Measurements from ENCODE around the gene MNX1. TPM values are rescaled to one million over a fixed set of nuclear protein-coding genes. Genes with fewer than 3 reads are reported as not detected.

The MNX1 gene
- total RNA-seq, 2 donors from 2014 or later, result not detected

- Histone ChIP-seq H3K4me1 (peaks cover 0 to 40% of the 10 kb centered on the region in 2 donors), H3K9me3 (no peaks in the 10 kb centered on the region), H3K4me3 (peak overlapping the region; percentile 5 to 48), H3K36me3 (no peaks in the 10 kb centered on the region), H3K27ac (no peak overlapping the region), H3K27me3 (peaks cover 30 to 54% of the 10 kb centered on the region in 2 donors)
- no peak for TF ChIP-seq CTCF (IDR thresholded peaks at IDR 0.05)
- DNase-seq (ENCODE audit: low spot score), result no peak
Observed at GRCh38 chr7:156999958-157000726, 10.3 kb downstream of the MNX1 start.

GRCh38 chr7:156998988-156999957 is 11.2 kb downstream of the MNX1 start:
- Histone ChIP-seq H3K36me3 (no peaks in the 10 kb centered on the region), H3K27ac (no peak overlapping the region), H3K4me3 (peak overlapping the region; percentile 5 to 48), H3K27me3 (peaks cover 23 to 45% of the 10 kb centered on the region in 2 donors), H3K4me1 (peaks cover 0 to 32% of the 10 kb centered on the region in 2 donors), H3K9me3 (no peaks in the 10 kb centered on the region)
- TF ChIP-seq CTCF (IDR thresholded peaks at IDR 0.05), result no peak
- DNase-seq (ENCODE audit: low spot score), result no peak

- peaks cover 5 to 6% of the 10 kb centered on the region in 2 donors for H3K27me3 ChIP-seq
- no peaks in the 10 kb centered on the region for H3K36me3 ChIP-seq
- H3K4me3 ChIP-seq, result no peak overlapping the region
- H3K4me1 ChIP-seq, result peaks cover 0 to 2% of the 10 kb centered on the region in 2 donors
- no peak for DNase-seq (ENCODE audit: low spot score)
- no peaks in the 10 kb centered on the region for H3K9me3 ChIP-seq
- H3K27ac ChIP-seq, result no peak overlapping the region
- TF ChIP-seq CTCF (IDR thresholded peaks at IDR 0.05), result no peak
Observed at GRCh38 chr7:156994417-156994816, 16.0 kb downstream of the MNX1 start.

- Histone ChIP-seq H3K27me3 (peaks cover under 1% of the 10 kb centered on the region in 2 donors), H3K27ac (no peak overlapping the region), H3K4me1 (no peaks in the 10 kb centered on the region), H3K36me3 (no peaks in the 10 kb centered on the region), H3K4me3 (no peak overlapping the region), H3K9me3 (no peaks in the 10 kb centered on the region)
- no peak for TF ChIP-seq CTCF (IDR thresholded peaks at IDR 0.05)
- no peak for DNase-seq (ENCODE audit: low spot score)
Observed at GRCh38 chr7:156993925-156994235, 16.6 kb downstream of the MNX1 start.

GRCh38 chr7:156993021-156993924 is 17.2 kb downstream of the MNX1 start:
- TF ChIP-seq CTCF (IDR thresholded peaks at IDR 0.05), result no peak
- no peak overlapping the region for H3K27ac ChIP-seq
- no peaks in the 10 kb centered on the region for H3K36me3 ChIP-seq
- H3K4me3 ChIP-seq, result no peak overlapping the region
- DNase-seq (ENCODE audit: low spot score), result no peak
- no peaks in the 10 kb centered on the region for H3K9me3 ChIP-seq
- no peaks in the 10 kb centered on the region for H3K4me1 ChIP-seq
- H3K27me3 ChIP-seq, result no peaks in the 10 kb centered on the region
